Mucosa of descending colon (tissue), 3 donors: ENCODE results near the gene CLSTN2. TPM values are rescaled to one million over a fixed set of nuclear protein-coding genes. Genes with fewer than 3 reads are reported as not detected.

Experiments used
- ATAC-seq: fragments of 200-7000 bp; cut with Tn5 transposase; one replicate; pipeline ENCODE4 v1.9.1; 2020; ENCODE audit warnings: mild to moderate bottlenecking, moderate library complexity
- DNase-seq, 3 donors: peaks; one replicate each; pipeline ENCODE4 v3.0.0-alpha.2; 2020
- H3K36me3 ChIP-seq: fragments of 200-600 bp; one replicate; pipeline ENCODE4 v1.8.0; 2021; ENCODE audit warnings: low read depth, mild to moderate bottlenecking
- H3K4me1 ChIP-seq: fragments of 200-600 bp; one replicate; pipeline ENCODE4 v1.8.0; 2021; ENCODE audit warnings: low read depth, mild to moderate bottlenecking
- H3K4me3 ChIP-seq: fragments of 200-600 bp; one replicate; pipeline ENCODE4 v1.8.0; 2021; ENCODE audit warnings: mild to moderate bottlenecking
- H3K9me3 ChIP-seq: fragments of 200-600 bp; one replicate; pipeline ENCODE4 v1.8.0; 2021; ENCODE audit warnings: mild to moderate bottlenecking
- CTCF ChIP-seq: fragments of 200-600 bp; IDR thresholded peaks from one replicate; pipeline ENCODE4 v1.8.0; 2022; ENCODE audit warnings: antibody characterized with exemption, mild to moderate bottlenecking
- intact Hi-C, 2 donors: fragments of 100-400 bp; cut with DNase I in 1 of 2; cut with micrococcal nuclease in 1 of 2; formaldehyde crosslinking; loops; one replicate each; pipeline versions ENCODE4 v1.11.0 to v1.11.1; 2022; cut with DNase I, micrococcal nuclease
- total RNA-seq, 3 donors: library from RNA; stranded (reverse); fragmentation: NEBNext Ultra II Directional in 2 of 3; extraction: Animal tissue kit (Norgen Biotek cat#: 25700) in 2 of 3; gene quantifications; one replicate each; pipeline versions ENCODE4 v1.2.1 to v1.2.4, GENCODE V29; 2021 to 2023
- donor health status: DM: no; HTN: no; CAD: no; lungs with moderate emphysema.
- donor health status: DM: no; HTN: no; CAD: no.
- donor health status: DM: no; HTN: yes; CAD: no.

CLSTN2 gene
- total RNA-seq, 3 donors from 2014 or later: 0.90 to 5.3 (median 2.5) TPM

DNA sequence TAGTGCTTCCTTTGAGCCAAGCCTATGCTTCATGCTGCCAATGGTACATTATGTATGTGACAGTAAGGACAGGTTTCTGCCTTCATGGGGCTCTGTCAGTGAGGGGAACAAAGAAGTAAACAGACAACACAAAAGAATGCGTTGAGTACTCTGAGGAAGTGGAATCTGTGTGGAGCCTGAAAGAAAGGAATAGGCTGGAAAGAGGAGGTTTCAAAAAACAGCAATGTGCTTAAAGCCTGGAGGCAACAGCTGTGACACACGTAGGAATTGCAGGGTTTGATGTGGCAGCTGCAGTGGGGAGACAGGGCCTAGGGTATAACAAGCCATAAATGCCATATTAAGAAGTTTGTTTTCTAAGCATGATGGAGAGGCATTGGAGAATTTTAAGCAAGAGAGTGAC is 316.7 kb downstream of the CLSTN2 start:
- Histone ChIP-seq H3K4me1 (no peaks in the 10 kb centered on the region), H3K36me3 (no peaks in the 10 kb centered on the region), H3K4me3 (no peak overlapping the region), H3K9me3 (no peaks in the 10 kb centered on the region)
- DNase-seq (no peak), ATAC-seq (no peak)
- intact Hi-C loops: no loop called here
- TF ChIP-seq CTCF: no peak

GRCh38 chr3:140252812-140253656 is 318.0 kb downstream of the CLSTN2 start:
- ATAC-seq: no peak
- TF ChIP-seq CTCF: no peak
- no peaks in the 10 kb centered on the region for H3K9me3 ChIP-seq
- no peaks in the 10 kb centered on the region for H3K4me1 ChIP-seq
- intact Hi-C loops: no loop called here
- no peak overlapping the region for H3K4me3 ChIP-seq
- no peak for DNase-seq
- H3K36me3 ChIP-seq: no peaks in the 10 kb centered on the region

DNA sequence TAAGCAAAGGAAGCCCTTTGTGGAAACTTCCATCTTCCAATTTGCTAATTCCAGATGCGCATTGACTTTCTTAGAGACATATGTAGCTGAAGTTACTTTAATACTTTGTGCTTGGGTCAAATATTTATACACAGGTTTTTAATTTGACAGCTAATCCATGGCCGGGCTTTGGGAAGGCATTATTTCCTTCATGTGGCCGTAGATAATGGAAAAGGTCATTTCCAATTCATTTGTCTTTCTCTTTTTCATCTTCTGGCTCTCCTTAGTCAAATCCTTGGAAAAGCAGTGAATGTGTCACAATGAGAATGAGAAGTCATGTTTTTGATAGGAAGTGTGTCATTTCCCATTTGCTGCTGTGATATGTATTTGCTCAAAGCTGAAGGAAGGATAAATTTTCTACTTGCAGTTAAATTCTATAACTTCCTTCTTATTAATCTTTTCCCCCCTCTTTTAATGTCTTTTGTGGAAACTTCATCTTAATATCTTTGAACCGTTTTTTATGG is 323.3 kb downstream of the CLSTN2 start:
- Histone ChIP-seq H3K4me3 (no peak overlapping the region), H3K36me3 (no peaks in the 10 kb centered on the region), H3K9me3 (no peaks in the 10 kb centered on the region), H3K4me1 (no peaks in the 10 kb centered on the region)
- ATAC-seq: no peak
- no peak for TF ChIP-seq CTCF
- intact Hi-C loops: no loop called here
- no peak for DNase-seq

DNA sequence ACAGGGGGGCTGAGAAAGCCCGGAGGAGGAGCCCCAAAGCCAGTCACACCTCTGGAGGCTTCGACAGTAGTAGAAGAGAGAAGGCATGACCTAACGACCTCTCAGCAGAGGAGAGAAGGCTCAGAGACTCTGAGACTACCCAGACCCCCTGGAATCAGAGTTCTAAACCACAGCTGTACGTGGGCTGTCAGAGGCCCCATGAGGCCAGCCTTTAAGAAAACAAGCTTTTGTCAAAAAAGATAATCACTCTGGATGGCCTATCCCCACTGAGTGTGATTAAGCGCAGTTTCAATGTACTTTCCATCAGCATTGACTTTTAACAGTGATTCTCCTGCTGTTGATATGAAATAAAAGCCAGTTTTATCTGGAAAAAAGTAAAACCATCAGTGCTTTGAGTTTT is 330.3 kb downstream of the CLSTN2 start:
- Histone ChIP-seq H3K36me3 (no peaks in the 10 kb centered on the region), H3K4me3 (no peak overlapping the region), H3K9me3 (no peaks in the 10 kb centered on the region), H3K4me1 (no peaks in the 10 kb centered on the region)
- intact Hi-C loops: no loop called here
- no peak for DNase-seq
- no peak for ATAC-seq
- TF ChIP-seq CTCF: no peak

DNA sequence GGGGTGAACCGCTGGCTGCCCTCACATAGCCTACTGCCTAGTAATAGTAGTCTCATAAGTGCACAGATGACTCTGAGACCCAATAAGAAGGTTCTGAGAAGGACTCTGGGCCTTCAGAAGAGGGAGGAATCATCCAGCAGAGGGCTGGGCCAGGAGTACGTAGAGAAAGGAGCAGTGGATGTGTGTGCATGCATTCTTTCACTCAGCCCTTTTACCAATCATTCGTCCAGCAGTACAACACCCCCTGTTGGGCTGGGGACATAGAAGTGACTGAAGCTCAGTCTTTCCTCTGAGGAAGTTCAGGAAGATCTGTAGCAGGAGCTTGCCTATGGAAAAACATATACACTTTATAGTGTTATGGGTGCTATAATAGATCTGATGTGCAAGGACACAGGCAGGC is 333.1 kb downstream of the CLSTN2 start:
- DNase-seq (no peak), ATAC-seq (no peak)
- Histone ChIP-seq H3K4me3 (no peak overlapping the region), H3K36me3 (no peaks in the 10 kb centered on the region), H3K9me3 (no peaks in the 10 kb centered on the region), H3K4me1 (no peaks in the 10 kb centered on the region)
- no peak for TF ChIP-seq CTCF
- intact Hi-C loops: no loop called here
